Lower leg skin (tissue), 4 donors: ENCODE measurements around the gene SBNO2. TPM values are rescaled to one million over a fixed set of nuclear protein-coding genes. Genes with fewer than 3 reads are reported as not detected.

Experiments
- DNase-seq, 2 donors: peaks; one replicate each; pipeline ENCODE4 v3.0.0-alpha.2; 2019; ENCODE audit warnings: low spot score in 2 of 2
- H3K4me3 ChIP-seq: fragments of 200-600 bp; sonication (generic); 2 replicates; pipeline ENCODE4 v1.5.1; 2017; ENCODE audit warnings: mild to moderate bottlenecking, low read depth; ENCODE audit not compliant: poor library complexity, severe bottlenecking
- POLR2A ChIP-seq, 2 donors: fragments of 450-650 bp; IDR thresholded peaks; one replicate each; pipeline ENCODE4 v1.6.1; 2016 to 2017; ENCODE audit warnings: antibody characterized with exemption in 2 of 2, mild to moderate bottlenecking in 1 of 2, moderate library complexity in 1 of 2
- WGBS, 2 donors: methylation state at CpG; one replicate each; pipeline ENCODE4 v1.1.5; 2018; 5-methylcytosine and 5-hydroxymethylcytosine counted together
- intact Hi-C: fragments of 100-400 bp; cut with DNase I; formaldehyde crosslinking; loops from one replicate; pipeline ENCODE4 v1.15.0; 2023; ENCODE audit warnings: low total_unique reads
- total RNA-seq, 4 donors: library from RNA; depleted of rRNA; stranded (reverse); fragments of >200 nt; gene quantifications; one replicate each; pipeline ENCODE4 v1.1.0, GENCODE V29; 2016
- TF ChIP-seq, protein P1 (sequence below), 3 donors: fragments of 450-650 bp; IDR thresholded peaks; one replicate each; pipeline ENCODE4 v1.5.1; 2016; ENCODE audit warnings: antibody characterized with exemption in 3 of 3, mild to moderate bottlenecking in 3 of 3, moderate library complexity in 2 of 3

SBNO2 gene
- total RNA-seq, 4 donors from 2014 or later, result 54.8 to 68.6 (median 60.3) TPM

- intact Hi-C loops, result no loop called here
- DNase-seq, result no peak
- TF ChIP-seq, protein P1, sequence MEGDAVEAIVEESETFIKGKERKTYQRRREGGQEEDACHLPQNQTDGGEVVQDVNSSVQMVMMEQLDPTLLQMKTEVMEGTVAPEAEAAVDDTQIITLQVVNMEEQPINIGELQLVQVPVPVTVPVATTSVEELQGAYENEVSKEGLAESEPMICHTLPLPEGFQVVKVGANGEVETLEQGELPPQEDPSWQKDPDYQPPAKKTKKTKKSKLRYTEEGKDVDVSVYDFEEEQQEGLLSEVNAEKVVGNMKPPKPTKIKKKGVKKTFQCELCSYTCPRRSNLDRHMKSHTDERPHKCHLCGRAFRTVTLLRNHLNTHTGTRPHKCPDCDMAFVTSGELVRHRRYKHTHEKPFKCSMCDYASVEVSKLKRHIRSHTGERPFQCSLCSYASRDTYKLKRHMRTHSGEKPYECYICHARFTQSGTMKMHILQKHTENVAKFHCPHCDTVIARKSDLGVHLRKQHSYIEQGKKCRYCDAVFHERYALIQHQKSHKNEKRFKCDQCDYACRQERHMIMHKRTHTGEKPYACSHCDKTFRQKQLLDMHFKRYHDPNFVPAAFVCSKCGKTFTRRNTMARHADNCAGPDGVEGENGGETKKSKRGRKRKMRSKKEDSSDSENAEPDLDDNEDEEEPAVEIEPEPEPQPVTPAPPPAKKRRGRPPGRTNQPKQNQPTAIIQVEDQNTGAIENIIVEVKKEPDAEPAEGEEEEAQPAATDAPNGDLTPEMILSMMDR (IDR thresholded peaks at IDR 0.05), result no peak
- no peak for TF ChIP-seq POLR2A (IDR thresholded peaks at IDR 0.05)
- WGBS, 2 donors, result 87 to 92% methylated on average over 29 to 37 of the region's 37 CpGs
- no peak overlapping the region for H3K4me3 ChIP-seq
Observed at GRCh38 chr19:1063030-1063908, 110.8 kb downstream of the SBNO2 start.

DNA sequence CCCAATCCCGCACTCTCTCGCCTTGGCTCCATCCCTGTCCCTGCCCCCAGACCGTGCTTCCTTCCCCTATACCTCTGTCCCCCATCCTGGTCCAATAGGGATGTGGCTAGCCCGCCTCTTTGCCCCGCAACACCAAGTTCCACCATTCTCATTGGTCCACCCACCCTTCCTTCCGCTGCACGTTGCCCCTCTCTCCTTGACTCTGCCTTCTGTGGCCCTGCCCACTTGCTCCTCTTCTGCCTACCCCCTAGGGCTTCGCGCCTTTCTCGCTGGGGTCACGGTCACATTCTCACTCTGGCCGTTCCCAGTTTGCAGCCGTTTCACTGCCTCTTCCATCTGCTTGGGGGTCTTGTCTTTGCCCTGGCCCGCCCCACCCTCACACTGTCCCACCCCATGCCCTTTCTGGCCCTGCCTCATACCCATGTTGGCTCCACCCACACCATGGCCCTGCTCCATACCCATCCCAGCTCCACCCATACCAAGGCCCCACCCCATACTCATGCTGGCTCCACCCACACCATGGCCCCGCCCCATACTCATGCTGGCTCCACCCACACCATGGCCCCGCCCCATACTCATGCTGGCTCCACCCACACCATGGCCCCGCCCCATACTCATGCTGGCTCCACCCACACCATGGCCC lies 111.6 kb downstream of the SBNO2 start:
- H3K4me3 ChIP-seq, result no peak overlapping the region
- TF ChIP-seq POLR2A (IDR thresholded peaks at IDR 0.05), result no peak
- TF ChIP-seq, protein P1 (IDR thresholded peaks at IDR 0.05), result no peak
- intact Hi-C loops, result no loop called here
- 81 to 90% methylated on average over 17 of the region's 17 CpGs for WGBS, 2 donors
- no peak for DNase-seq

DNA sequence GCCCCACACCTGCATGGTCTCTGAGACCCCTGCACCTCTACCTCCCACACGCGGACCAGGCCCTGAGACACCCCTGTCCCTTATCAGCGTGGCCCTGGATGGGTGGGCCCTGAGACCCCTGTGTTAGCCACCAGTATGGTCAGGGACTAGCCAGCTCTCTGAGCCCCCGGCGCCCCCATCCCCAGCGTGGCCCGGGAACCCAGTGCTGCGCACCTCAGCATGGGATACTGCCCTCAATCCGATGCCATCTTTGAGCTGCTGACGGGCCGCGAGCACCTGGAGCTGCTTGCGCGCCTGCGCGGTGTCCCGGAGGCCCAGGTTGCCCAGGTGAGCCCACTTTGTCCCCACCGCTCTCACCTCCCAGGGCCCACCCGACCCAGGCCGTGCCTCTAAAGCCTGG lies 112.1 kb downstream of the SBNO2 start:
- intact Hi-C loops, result no loop called here
- H3K4me3 ChIP-seq, result no peak overlapping the region
- DNase-seq, result no peak
- 91 to 93% methylated on average over 5 to 20 of the region's 20 CpGs for WGBS, 2 donors
- TF ChIP-seq, protein P1 (IDR thresholded peaks at IDR 0.05), result no peak
- TF ChIP-seq POLR2A (IDR thresholded peaks at IDR 0.05), result no peak

DNA sequence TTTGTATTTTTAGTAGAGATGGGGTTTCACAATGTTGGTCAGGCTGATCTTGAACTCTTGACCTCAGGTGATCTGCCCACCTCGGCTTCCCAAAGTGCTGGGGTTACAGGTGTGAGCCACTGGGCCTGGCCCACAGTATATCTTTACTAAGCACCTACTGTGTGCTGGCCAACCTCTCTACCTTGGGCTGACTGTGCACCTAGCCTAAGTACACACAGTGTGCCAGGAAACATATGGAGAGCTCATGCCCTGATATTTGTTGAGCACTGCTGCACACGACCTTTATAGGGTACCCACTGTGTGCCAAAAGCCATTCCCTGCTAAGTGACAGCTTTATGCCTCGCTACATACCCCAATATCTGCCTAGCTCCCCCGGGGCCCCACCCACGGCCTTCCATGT lies 113.4 kb downstream of the SBNO2 start:
- no peak for DNase-seq
- 82 to 86% methylated on average over 5 of the region's 5 CpGs for WGBS, 2 donors

GRCh38 chr19:1058112-1058511 lies 116.0 kb downstream of the SBNO2 start:
- TF ChIP-seq, protein P1 (IDR thresholded peaks at IDR 0.05), result no peak
- no peak for TF ChIP-seq POLR2A (IDR thresholded peaks at IDR 0.05)
- WGBS, 2 donors, result 92 to 99% methylated on average over 5 of the region's 5 CpGs

More for the DNA sequence above, 113.4 kb downstream of the SBNO2 start:
- TF ChIP-seq POLR2A (IDR thresholded peaks at IDR 0.05), result no peak
- TF ChIP-seq, protein P1 (IDR thresholded peaks at IDR 0.05), result no peak
- H3K4me3 ChIP-seq, result no peak overlapping the region
- intact Hi-C loops, result no loop called here

More at GRCh38 chr19:1058112-1058511, 116.0 kb downstream of the SBNO2 start:
- no peak for DNase-seq
- no peak overlapping the region for H3K4me3 ChIP-seq
- intact Hi-C loops, result no loop called here

Other genes with a start within 250 kb of the SBNO2 start
- gene ARID3A, start 248.2 kb downstream of the SBNO2 start, total RNA-seq, result 1 to 10 TPM; 1.8 to 9.4 (median 5.6) TPM
- 10 to 100 TPM; 29.0 to 66.9 (median 39.9) TPM for gene WDR18, start 189.9 kb downstream of the SBNO2 start, total RNA-seq
- gene GRIN3B, start 173.8 kb downstream of the SBNO2 start, total RNA-seq, result not detected
- gene TMEM259, start 153.1 kb downstream of the SBNO2 start, total RNA-seq, result 100 to 1,000 TPM; 180 to 299 (median 226) TPM
- gene RNU6-2, start 152.7 kb downstream of the SBNO2 start, total RNA-seq, result not detected
- gene CNN2, start 147.7 kb downstream of the SBNO2 start, total RNA-seq, result 10 to 100 TPM; 71.2 to 86.5 (median 79.7) TPM
- 10 to 100 TPM; 30.3 to 39.8 (median 33.5) TPM for gene ABCA7, start 134.2 kb downstream of the SBNO2 start, total RNA-seq
- gene ARHGAP45, start 107.1 kb downstream of the SBNO2 start, total RNA-seq, result 10 to 100 TPM; 12.4 to 36.0 (median 14.4) TPM
- gene POLR2E, start 78.9 kb downstream of the SBNO2 start, total RNA-seq, result 100 to 1,000 TPM in 3 of 4 donors, 10 to 100 TPM in 1; 93.3 to 198 (median 123) TPM
- gene GPX4, start 70.3 kb downstream of the SBNO2 start, total RNA-seq, result 100 to 1,000 TPM; 375 to 507 (median 469) TPM
- 100 to 1,000 TPM in 1 of 4 donors, 10 to 100 TPM in 3; 74.0 to 106 (median 78.4) TPM for gene STK11, start 31.5 kb upstream of the SBNO2 start, total RNA-seq
- 10 to 100 TPM in 3 of 4 donors, 1 to 10 TPM in 1; 8.1 to 16.7 (median 13.6) TPM for gene CBARP, start 63.7 kb upstream of the SBNO2 start, total RNA-seq
- gene ATP5F1D, start 67.5 kb upstream of the SBNO2 start, total RNA-seq, result 100 to 1,000 TPM; 121 to 198 (median 146) TPM
- gene MIDN, start 74.3 kb upstream of the SBNO2 start, total RNA-seq, result 100 to 1,000 TPM in 1 of 4 donors, 10 to 100 TPM in 3; 59.7 to 119 (median 78.7) TPM
- gene CIRBP, start 95.1 kb upstream of the SBNO2 start, total RNA-seq, result 100 to 1,000 TPM; 496 to 546 (median 545) TPM
- gene FAM174C, start 101.3 kb upstream of the SBNO2 start, total RNA-seq, result 10 to 100 TPM; 66.3 to 74.1 (median 68.8) TPM
- gene EFNA2, start 111.6 kb upstream of the SBNO2 start, total RNA-seq, result not detected
- 100 to 1,000 TPM; 108 to 217 (median 128) TPM for gene NDUFS7, start 209.6 kb upstream of the SBNO2 start, total RNA-seq
- gene GAMT, start 227.3 kb upstream of the SBNO2 start, total RNA-seq, result 10 to 100 TPM; 33.8 to 72.0 (median 46.0) TPM
- gene DAZAP1, start 233.3 kb upstream of the SBNO2 start, total RNA-seq, result 10 to 100 TPM; 28.6 to 60.5 (median 48.2) TPM